ENCODE measurements around the gene NAA30. TPM values are rescaled to one million over a fixed set of nuclear protein-coding genes. Genes with fewer than 3 reads are reported as not detected.

NAA30 gene
- total RNA-seq, 1 experiment from 2014 or later, result 14.0 TPM

- H3K9ac ChIP-seq (ENCODE audit: low read length), result no peak overlapping the region
- ChIA-PET RAD21 (ENCODE audit: low non-redundant PET in 1 of 2, low total read pairs in 2 of 2, uncharacterized antibody in 2 of 2, unreplicated experiment in 2 of 2) (no interaction called here), POLR2A (no interaction called here), CTCF (no interaction called here)
- no peaks in the 10 kb centered on the region for H3K4me1 ChIP-seq (ENCODE audit: control insufficient read depth in 1 of 2, insufficient read depth in 2 of 2, low read length in 2 of 2)
- peaks cover 6 to 10% of the 10 kb centered on the region in 2 experiments; a peak in 2 of 4 replicates for H3K36me3 ChIP-seq (ENCODE audit: control insufficient read depth in 1 of 2, insufficient read depth in 2 of 2, low read length in 2 of 2)
- H3K27me3 ChIP-seq (ENCODE audit: insufficient read depth, low read length), result no peaks in the 10 kb centered on the region
- no peak for DNase-seq (ENCODE audit: low read depth, low spot score)
- intact Hi-C loops (cut with micrococcal nuclease), result no loop called here
- H3K27ac ChIP-seq (ENCODE audit: low read depth, low read length), result no peak overlapping the region
- ATAC-seq, result no peak
- BruUV-seq (replicated peaks), result no TSS peak
- no peaks in the 10 kb centered on the region; the same call in 1 of the 2 replicates for H4K20me1 ChIP-seq (ENCODE audit: insufficient read depth)
- H2AFZ ChIP-seq (ENCODE audit: low read depth, low read length, poor library complexity, severe bottlenecking), result no peak overlapping the region
- no peaks in the 10 kb centered on the region for H3K9me3 ChIP-seq (ENCODE audit: control insufficient read depth in 1 of 2, insufficient read depth in 1 of 2, low read depth in 1 of 2, low read length in 2 of 2)
- H3K4me3 ChIP-seq (replicated peaks in 1 of 2; ENCODE audit: low read depth in 1 of 2, low read length in 2 of 2), result no peak overlapping the region
- H3K9me2 ChIP-seq (ENCODE audit: insufficient read depth), result no peaks in the 10 kb centered on the region
- H3K4me2 ChIP-seq (ENCODE audit: low read length), result no peak overlapping the region
- H3K79me2 ChIP-seq (ENCODE audit: insufficient read depth, low read length), result peaks cover 42% of the 10 kb centered on the region
- no peak for TF ChIP-seq JUND (IDR thresholded peaks at IDR 0.05)
- TF ChIP-seq EZH2phosphoT487 (IDR thresholded peaks at IDR 0.05; ENCODE audit: borderline replicate concordance), result no peak
- no peak for TF ChIP-seq FOSL1 (IDR thresholded peaks at IDR 0.05; ENCODE audit: low read depth)
- no peak for TF ChIP-seq EZH2 (IDR thresholded peaks at IDR 0.05)
Observed at GRCh38 chr14:57403521-57403864, 13.1 kb downstream of the NAA30 start.

GRCh38 chr14:57405562-57405961 lies 15.2 kb downstream of the NAA30 start:
- no peaks in the 10 kb centered on the region; the same call in 1 of the 2 replicates for H4K20me1 ChIP-seq (ENCODE audit: insufficient read depth)
- no peak overlapping the region for H3K4me2 ChIP-seq (ENCODE audit: low read length)
- no peaks in the 10 kb centered on the region for H3K9me2 ChIP-seq (ENCODE audit: insufficient read depth)
- ATAC-seq (no peak), DNase-seq (ENCODE audit: low read depth, low spot score) (no peak)
- no peaks in the 10 kb centered on the region for H3K9me3 ChIP-seq (ENCODE audit: control insufficient read depth in 1 of 2, insufficient read depth in 1 of 2, low read depth in 1 of 2, low read length in 2 of 2)
- H3K4me3 ChIP-seq (replicated peaks in 1 of 2; ENCODE audit: low read depth in 1 of 2, low read length in 2 of 2), result no peak overlapping the region
- peaks cover 4 to 12% of the 10 kb centered on the region in 2 experiments; a peak in 3 of 4 replicates for H3K36me3 ChIP-seq (ENCODE audit: control insufficient read depth in 1 of 2, insufficient read depth in 2 of 2, low read length in 2 of 2)
- H2AFZ ChIP-seq (ENCODE audit: low read depth, low read length, poor library complexity, severe bottlenecking), result no peak overlapping the region
- no peaks in the 10 kb centered on the region for H3K27me3 ChIP-seq (ENCODE audit: insufficient read depth, low read length)
- H3K4me1 ChIP-seq (ENCODE audit: control insufficient read depth in 1 of 2, insufficient read depth in 2 of 2, low read length in 2 of 2), result no peaks in the 10 kb centered on the region
- CTCF ChIA-PET, result no interaction called here
- H3K79me2 ChIP-seq (ENCODE audit: insufficient read depth, low read length), result peaks cover 42% of the 10 kb centered on the region
- no peak overlapping the region for H3K27ac ChIP-seq (ENCODE audit: low read depth, low read length)
- TF ChIP-seq ELF1 (IDR thresholded peaks at IDR 0.05; ENCODE audit: borderline replicate concordance, low read depth), result no peak
- no peak for TF ChIP-seq REST (IDR thresholded peaks at IDR 0.05; ENCODE audit: low read depth)
- no peak for TF ChIP-seq EGR1 (IDR thresholded peaks at IDR 0.05; ENCODE audit: low read depth)
- no peak for TF ChIP-seq POLR2AphosphoS5 (IDR thresholded peaks at IDR 0.05; ENCODE audit: low read depth, low read length)
- TF ChIP-seq TCF7L2 (IDR thresholded peaks at IDR 0.05; ENCODE audit: borderline replicate concordance, extremely low read depth, insufficient read depth, insufficient read length), result no peak
- TF ChIP-seq MAX (IDR thresholded peaks at IDR 0.05), result no peak
- TF ChIP-seq EZH2 (IDR thresholded peaks at IDR 0.05), result no peak
- TF ChIP-seq POLR2A (IDR thresholded peaks at IDR 0.05; ENCODE audit: borderline replicate concordance, extremely low read depth, insufficient read depth, insufficient read length), result no peak
- no peak for TF ChIP-seq RAD21 (IDR thresholded peaks at IDR 0.05; ENCODE audit: low read depth)
- no peak for TF ChIP-seq CBX3 (IDR thresholded peaks at IDR 0.05; ENCODE audit: low read depth)
- no peak for TF ChIP-seq CTCF (IDR thresholded peaks at IDR 0.05 in 2 of 3, conservative IDR thresholded peaks at IDR 0.05 in 1 of 3; ENCODE audit: borderline replicate concordance in 1 of 3, insufficient read depth in 1 of 3, low read depth in 2 of 3, low read length in 2 of 3)
- intact Hi-C loops (cut with micrococcal nuclease), result no loop called here
- BruUV-seq (replicated peaks), result no TSS peak
- H3K9ac ChIP-seq (ENCODE audit: low read length), result no peak overlapping the region
- RAD21 ChIA-PET (ENCODE audit: low non-redundant PET in 1 of 2, low total read pairs in 2 of 2, uncharacterized antibody in 2 of 2, unreplicated experiment in 2 of 2), result no interaction called here
- POLR2A ChIA-PET, result interaction anchor here (1.4 kb wide), 1 partner anchor 9 kb away, joined by 3 read pairs; no protein-coding TSS in a partner anchor
